GM21723 (cell line): ENCODE results near the gene FUT3.

Experiments
- ATAC-seq: cut with Tn5 transposase; IDR thresholded peaks from one replicate; pipeline ENCODE4 v1.9.1; 2021; ENCODE audit warnings: mild to moderate bottlenecking, moderate library complexity; ENCODE audit not compliant: unreplicated experiment

The FUT3 gene

DNA sequence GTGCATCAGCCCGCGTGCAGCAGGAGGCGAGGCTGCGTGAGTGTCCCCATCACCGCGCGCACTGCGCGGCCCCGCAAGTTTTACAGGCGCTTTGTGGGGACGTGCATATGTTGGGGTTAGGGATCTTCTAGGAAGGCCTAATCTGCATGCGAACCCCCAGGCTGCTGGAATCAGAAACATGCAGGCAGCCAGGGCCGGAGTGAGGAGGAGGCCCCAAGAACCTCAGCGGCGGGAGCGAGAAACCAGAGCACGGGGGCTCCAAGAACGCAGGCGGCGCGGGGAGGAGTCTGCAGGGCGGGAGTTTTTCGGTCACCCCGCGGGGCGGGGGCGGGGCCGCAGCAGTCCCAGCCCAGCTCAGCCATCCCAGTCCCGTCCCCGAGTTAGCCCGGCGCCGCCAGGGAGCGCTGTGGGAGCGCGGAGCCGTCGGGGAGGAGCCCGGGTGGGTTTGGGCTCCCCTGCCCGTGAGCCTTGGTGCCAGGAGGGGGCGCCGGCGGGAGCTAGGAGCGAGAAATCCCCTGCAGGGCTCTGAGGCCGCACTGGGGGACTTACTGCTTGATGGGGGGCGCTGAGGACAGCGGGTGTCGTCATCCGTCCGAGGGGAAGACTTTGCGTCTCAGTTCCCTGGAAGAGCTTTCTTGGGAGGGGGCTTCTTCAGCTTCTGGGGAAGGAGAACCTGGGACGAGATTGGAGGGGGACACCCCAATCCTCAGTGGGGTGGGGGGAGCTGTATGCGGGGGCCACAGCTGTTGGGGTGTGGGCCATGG, 47.3 kb downstream of the FUT3 start:
- peak; percentile 69 for ATAC-seq

GRCh38 chr19:5803441-5803751, 47.9 kb downstream of the FUT3 start:
- ATAC-seq, result no peak

GRCh38 chr19:5801796-5802619, 49.2 kb downstream of the FUT3 start:
- no peak for ATAC-seq

GRCh38 chr19:5800361-5801270, 50.6 kb downstream of the FUT3 start:
- no peak for ATAC-seq

GRCh38 chr19:5799247-5800241, 51.7 kb downstream of the FUT3 start:
- ATAC-seq, result no peak

GRCh38 chr19:5798244-5798643, 53.0 kb downstream of the FUT3 start:
- ATAC-seq, result no peak

- ATAC-seq, result no peak
Observed at GRCh38 chr19:5795382-5795919, 55.8 kb downstream of the FUT3 start.

DNA sequence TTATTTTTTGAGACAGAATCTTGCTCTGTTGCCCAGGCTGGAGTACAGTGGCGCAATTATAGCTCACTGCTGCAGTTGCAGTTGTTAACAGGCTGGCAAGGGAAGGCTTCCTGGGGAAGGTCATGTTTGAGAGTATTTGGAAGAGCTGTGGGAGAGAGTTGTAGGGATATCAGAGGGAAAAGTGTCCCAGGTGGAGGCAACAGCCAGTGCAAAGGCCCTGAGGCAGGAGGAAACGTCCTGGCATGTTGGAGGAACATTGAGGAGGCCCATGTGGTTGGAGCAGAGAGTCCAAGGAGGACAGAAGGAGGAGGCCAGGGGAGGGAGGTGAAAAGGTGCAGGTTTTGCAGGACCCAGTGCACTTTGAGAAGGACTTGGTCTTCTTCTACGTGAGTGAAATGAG, 58.1 kb downstream of the FUT3 start:
- ATAC-seq, result no peak
